Measurements from ENCODE around the gene TNIK.
"Not testable (repeated sequence)": the region's sequence is repeated elsewhere in the genome, so short reads cannot be mapped to it uniquely, and the experiment has no call there.

Gene TNIK

GRCh38 chr3:171427771-171428320 lies 32.4 kb downstream of the TNIK start:
- no peaks in the 10 kb centered on the region for H3K79me2 ChIP-seq (ENCODE audit: insufficient read depth, low read length)
- H3K27ac ChIP-seq (ENCODE audit: low read depth, low read length, poor library complexity, severe bottlenecking): no peak overlapping the region
- H3K36me3 ChIP-seq (ENCODE audit: insufficient read depth, low read length): no peaks in the 10 kb centered on the region

GRCh38 chr3:171424063-171424462 lies 36.1 kb downstream of the TNIK start:
- H3K9me3 ChIP-seq (ENCODE audit: low read length); H3F3A ChIP-seq (ENCODE audit: insufficient read depth, low read length); H3K4me2 ChIP-seq (ENCODE audit: low read length); H3K27ac ChIP-seq (ENCODE audit: low read depth, low read length, poor library complexity, severe bottlenecking); H3K79me2 ChIP-seq (ENCODE audit: insufficient read depth, low read length); H3K9me2 ChIP-seq (ENCODE audit: low read depth, low read length); H3K36me3 ChIP-seq (ENCODE audit: insufficient read depth, low read length); H3K9ac ChIP-seq (ENCODE audit: low read length); H2AFZ ChIP-seq (ENCODE audit: low read length); H3K27me3 ChIP-seq (ENCODE audit: insufficient read depth, low read length); H4K20me1 ChIP-seq (ENCODE audit: insufficient read depth, low read length); H3K4me1 ChIP-seq (ENCODE audit: insufficient read depth, low read length, severe bottlenecking); H3K4me3 ChIP-seq (ENCODE audit: low read depth, low read length, poor library complexity, severe bottlenecking): not testable (repeated sequence)

More at GRCh38 chr3:171427771-171428320, 32.4 kb downstream of the TNIK start:
- no peaks in the 10 kb centered on the region for H4K20me1 ChIP-seq (ENCODE audit: insufficient read depth, low read length)
- no peaks in the 10 kb centered on the region for H3K9me2 ChIP-seq (ENCODE audit: low read depth, low read length)
- no peak overlapping the region for H2AFZ ChIP-seq (ENCODE audit: low read length)
- no peak overlapping the region for H3K9ac ChIP-seq (ENCODE audit: low read length)
- TF ChIP-seq EZH2 (IDR thresholded peaks at IDR 0.05; ENCODE audit: borderline replicate concordance, low read length): no peak
- TF ChIP-seq CTCF (IDR thresholded peaks at IDR 0.05; ENCODE audit: low read length): no peak
- no peak overlapping the region for H3K4me2 ChIP-seq (ENCODE audit: low read length)
- H3F3A ChIP-seq (ENCODE audit: insufficient read depth, low read length): no peaks in the 10 kb centered on the region
- no peaks in the 10 kb centered on the region for H3K27me3 ChIP-seq (ENCODE audit: insufficient read depth, low read length)
- no peaks in the 10 kb centered on the region for H3K4me1 ChIP-seq (ENCODE audit: insufficient read depth, low read length, severe bottlenecking)
- H3K9me3 ChIP-seq (ENCODE audit: low read length): no peaks in the 10 kb centered on the region
- H3K4me3 ChIP-seq (ENCODE audit: low read depth, low read length, poor library complexity, severe bottlenecking): no peak overlapping the region

DNA sequence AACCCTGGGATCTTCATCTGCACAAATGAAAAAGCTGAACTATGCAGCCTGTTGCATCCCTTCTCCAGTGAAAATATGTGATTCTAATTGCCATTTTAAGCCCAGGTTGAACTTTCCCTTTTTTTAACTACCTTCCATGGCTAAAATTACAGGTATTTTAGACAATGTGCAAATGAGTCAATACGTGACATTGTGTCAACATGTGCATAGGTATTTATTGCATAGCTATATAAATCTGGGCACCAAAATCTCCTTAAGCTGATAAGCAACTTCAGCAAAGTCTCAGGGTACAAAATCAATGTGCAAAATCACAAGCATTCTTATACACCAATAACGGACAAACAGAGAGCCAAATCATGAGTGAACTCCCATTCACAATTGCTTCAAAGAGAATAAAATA lies 37.4 kb downstream of the TNIK start:
- H3K9ac ChIP-seq (ENCODE audit: low read length); H3K4me3 ChIP-seq (ENCODE audit: low read depth, low read length, poor library complexity, severe bottlenecking); H3K4me1 ChIP-seq (ENCODE audit: insufficient read depth, low read length, severe bottlenecking); H3K9me3 ChIP-seq (ENCODE audit: low read length); H3F3A ChIP-seq (ENCODE audit: insufficient read depth, low read length); H3K36me3 ChIP-seq (ENCODE audit: insufficient read depth, low read length); H3K9me2 ChIP-seq (ENCODE audit: low read depth, low read length); H2AFZ ChIP-seq (ENCODE audit: low read length); H3K4me2 ChIP-seq (ENCODE audit: low read length); H3K27ac ChIP-seq (ENCODE audit: low read depth, low read length, poor library complexity, severe bottlenecking); H3K27me3 ChIP-seq (ENCODE audit: insufficient read depth, low read length); H3K79me2 ChIP-seq (ENCODE audit: insufficient read depth, low read length); H4K20me1 ChIP-seq (ENCODE audit: insufficient read depth, low read length): not testable (repeated sequence)

GRCh38 chr3:171420667-171421066 lies 39.5 kb downstream of the TNIK start:
- H3K4me3 ChIP-seq (ENCODE audit: low read depth, low read length, poor library complexity, severe bottlenecking): no peak overlapping the region
- H3F3A ChIP-seq (ENCODE audit: insufficient read depth, low read length): no peaks in the 10 kb centered on the region
- no peaks in the 10 kb centered on the region for H3K79me2 ChIP-seq (ENCODE audit: insufficient read depth, low read length)
- no peaks in the 10 kb centered on the region for H3K9me2 ChIP-seq (ENCODE audit: low read depth, low read length)
- no peak for TF ChIP-seq EZH2 (IDR thresholded peaks at IDR 0.05; ENCODE audit: borderline replicate concordance, low read length)
- TF ChIP-seq CTCF (IDR thresholded peaks at IDR 0.05; ENCODE audit: low read length): no peak
- H3K27ac ChIP-seq (ENCODE audit: low read depth, low read length, poor library complexity, severe bottlenecking): no peak overlapping the region
- no peaks in the 10 kb centered on the region for H4K20me1 ChIP-seq (ENCODE audit: insufficient read depth, low read length)
- H3K27me3 ChIP-seq (ENCODE audit: insufficient read depth, low read length): no peaks in the 10 kb centered on the region
- H3K4me1 ChIP-seq (ENCODE audit: insufficient read depth, low read length, severe bottlenecking): no peaks in the 10 kb centered on the region
- no peaks in the 10 kb centered on the region for H3K36me3 ChIP-seq (ENCODE audit: insufficient read depth, low read length)
- no peak overlapping the region for H2AFZ ChIP-seq (ENCODE audit: low read length)
- no peak overlapping the region for H3K4me2 ChIP-seq (ENCODE audit: low read length)
- H3K9ac ChIP-seq (ENCODE audit: low read length): no peak overlapping the region
- no peaks in the 10 kb centered on the region for H3K9me3 ChIP-seq (ENCODE audit: low read length)

Data from OCI-LY1 (cell line).